Endometrial microvascular endothelial cells (primary cell): ENCODE measurements around the gene NCAM1. TPM values are rescaled to one million over a fixed set of nuclear protein-coding genes. Genes with fewer than 3 reads are reported as not detected.

Experiments
- in situ Hi-C: cut with HindIII; loops from 2 replicates; pipeline ENCODE4 v1.10.0; 2017; ENCODE audit warnings: low sequenced_read_pairs, low pct_unique_long_range_greater_than_20kb; ENCODE audit errors: inconsistent ontology term
- total RNA-seq: library from RNA; depleted of rRNA; stranded (reverse); fragments of >200 nt; gene quantifications from one replicate; pipeline ENCODE4 v1.2.3, GENCODE V29; 2015; ENCODE audit errors: inconsistent ontology term

NCAM1 gene
- total RNA-seq, 1 donor from 2014 or later = not detected

DNA sequence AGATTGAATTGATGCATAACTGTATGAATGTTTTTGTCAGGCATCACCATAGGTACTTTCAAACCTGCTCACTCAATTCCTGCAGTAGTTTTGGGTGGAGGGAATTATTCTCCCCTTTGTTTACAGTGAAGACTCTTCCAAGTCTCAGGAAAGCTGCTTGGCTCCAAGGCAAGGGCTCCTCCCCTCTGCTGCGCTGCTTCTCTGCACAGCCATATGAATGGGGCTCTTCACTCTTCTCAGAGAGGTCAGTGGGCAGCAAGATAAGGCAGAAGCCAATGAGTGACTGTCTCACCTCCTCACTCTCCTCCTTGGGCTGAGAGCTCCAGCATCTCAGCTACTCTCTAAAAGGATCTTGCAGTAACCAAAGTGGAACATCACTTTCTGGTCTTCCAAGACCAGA, 187.4 kb downstream of the NCAM1 start:
- in situ Hi-C loops = no loop called here

DNA sequence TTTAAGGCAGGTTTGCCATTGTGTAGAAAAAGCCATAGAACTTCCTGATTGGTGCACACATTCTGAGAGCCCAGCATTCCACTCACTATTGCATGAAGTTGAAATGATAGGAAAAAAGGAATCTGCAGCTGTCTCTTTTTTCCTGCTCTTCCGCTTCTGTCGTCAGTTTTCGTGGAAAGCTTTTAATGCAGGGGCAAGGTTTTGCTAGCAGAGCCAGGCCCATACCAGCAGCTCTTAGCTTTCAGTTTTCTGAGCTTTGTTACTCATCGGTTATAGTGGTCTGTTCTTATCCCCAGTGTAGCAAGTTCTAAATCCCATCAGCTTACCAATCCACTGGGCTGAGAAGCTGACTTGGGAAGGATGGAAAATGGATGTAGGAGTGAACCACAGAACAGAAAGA, 190.3 kb downstream of the NCAM1 start:
- in situ Hi-C loops = no loop called here

DNA sequence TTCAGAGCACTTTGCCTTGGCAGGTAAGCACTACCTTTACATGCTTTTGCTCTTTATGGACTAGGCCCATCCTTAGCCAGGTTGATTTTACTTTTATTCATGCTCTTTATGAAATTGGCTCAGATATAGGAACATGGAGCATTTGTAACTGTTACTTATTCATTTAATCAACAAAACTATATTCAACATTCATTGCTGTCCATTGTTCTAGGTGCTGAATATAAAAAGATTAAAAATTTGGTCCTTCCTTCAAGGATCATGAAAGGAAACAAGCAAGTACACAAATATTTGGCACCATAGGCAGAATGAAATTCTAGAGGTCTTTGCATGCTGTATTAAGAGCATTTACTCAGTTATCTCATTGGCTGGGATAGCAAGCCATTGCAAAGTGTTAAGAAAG, 191.3 kb downstream of the NCAM1 start:
- in situ Hi-C loops = no loop called here

DNA sequence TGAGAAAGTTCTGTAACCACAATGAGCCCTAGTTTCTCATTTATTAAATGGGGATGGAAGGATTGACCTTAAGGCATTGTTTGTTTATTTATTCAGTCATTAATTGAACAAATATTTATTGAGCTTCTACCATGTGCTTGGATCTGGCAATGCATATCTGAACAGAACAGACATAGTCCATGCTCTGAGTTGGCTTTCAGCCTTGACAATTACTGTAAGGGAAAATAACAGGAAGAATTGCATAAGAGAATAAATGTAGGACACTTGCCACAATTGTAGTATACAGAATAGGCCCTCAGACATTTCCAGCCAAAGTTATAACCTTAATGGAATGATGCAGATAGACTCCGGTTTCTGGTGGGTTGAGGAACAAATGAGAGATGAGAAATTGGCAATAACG, 192.6 kb downstream of the NCAM1 start:
- in situ Hi-C loops = no loop called here

DNA sequence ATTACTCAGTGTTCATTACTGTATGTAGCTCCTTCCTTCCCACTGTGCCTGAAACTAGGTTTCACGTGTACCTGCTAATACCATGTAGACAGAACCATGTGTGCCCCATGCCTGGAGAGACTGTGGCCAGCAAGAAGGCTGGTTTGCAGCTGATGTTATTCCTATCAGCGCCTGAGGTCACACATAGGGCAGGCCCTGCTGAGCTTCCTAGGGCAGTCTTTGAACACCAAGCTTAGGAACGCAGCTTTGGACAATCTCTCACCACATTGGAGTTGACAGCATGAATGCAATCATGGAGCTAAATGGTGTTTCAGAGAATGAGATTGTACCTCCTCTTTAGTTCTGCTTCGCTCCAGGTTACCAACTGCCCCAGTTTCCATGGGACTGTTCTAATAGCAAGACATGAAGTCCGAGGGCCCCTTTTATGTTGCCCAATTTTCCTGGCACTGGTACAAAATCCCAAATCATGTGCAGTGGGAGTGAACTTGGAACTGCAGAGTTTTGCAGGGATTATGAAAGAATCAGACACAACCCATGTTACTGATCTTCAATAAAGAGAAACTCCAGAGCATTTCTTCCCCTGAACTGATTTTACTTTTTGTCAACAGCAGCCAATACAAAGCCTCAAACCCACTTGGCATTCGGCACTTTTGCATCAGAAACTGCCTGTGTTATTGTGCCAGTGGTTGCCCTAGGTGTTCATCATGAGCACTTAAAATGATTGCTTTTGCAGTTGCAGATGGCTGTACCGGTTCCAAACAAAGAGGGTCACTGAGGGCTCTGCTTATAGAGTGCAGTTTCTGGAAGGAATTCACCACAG, 199.0 kb downstream of the NCAM1 start:
- in situ Hi-C loops = no loop called here

DNA sequence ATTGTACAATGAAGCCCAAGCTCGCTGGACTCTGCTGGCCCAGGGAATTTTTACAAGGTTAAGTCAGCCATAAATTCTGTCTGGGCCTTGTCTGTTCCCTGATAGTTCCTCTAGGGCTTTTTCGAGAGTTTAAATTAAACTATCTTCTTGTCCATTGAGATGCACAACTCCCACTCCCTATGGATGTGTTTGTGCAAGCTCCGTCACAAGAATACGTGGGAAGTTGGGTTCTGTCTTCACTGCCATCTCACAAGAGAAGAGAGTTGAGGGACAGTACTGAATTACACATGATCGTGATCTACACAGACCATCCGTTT, 199.5 kb downstream of the NCAM1 start:
- in situ Hi-C loops = no loop called here

DNA sequence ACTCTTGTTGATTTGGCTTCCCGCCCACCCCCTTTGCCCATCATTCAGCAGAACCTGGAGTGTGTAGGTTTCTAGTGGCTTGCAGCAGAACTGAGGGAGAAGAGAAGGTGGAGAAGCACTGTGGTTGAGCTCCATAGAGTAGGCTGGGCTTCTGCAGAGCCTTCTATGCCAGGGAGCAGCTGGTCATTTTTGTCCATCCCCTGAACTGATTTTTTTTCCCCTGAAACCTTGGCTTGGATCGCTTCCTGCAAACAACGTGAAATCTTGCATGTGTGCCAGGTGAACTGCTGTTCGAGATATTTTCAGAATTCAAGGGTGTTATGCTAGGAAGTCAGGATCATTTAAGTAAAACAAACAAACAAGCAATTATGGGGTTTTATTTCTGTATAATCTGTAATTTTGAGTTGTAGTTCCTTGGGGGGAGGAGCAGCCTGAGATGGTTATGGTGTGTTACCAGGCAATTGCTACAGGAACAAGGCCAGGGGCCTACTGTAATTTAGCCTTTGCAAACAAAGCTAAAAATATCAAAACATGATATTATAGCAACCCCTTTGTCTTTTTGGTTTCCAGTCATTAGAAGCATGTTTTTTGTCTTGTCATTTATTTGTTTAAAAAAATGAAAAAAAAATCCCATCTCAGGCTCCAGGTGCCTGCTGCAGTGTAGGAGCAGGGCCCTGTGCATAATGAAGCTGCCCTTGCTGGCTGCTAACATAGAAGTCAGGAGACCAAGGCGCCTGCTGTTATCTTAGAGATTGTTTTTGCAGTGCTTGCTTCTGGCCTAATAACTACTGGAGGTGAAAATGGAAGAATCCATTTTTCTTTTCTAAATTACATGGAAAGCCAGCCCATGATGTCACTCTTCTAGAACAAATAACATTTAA, 200.7 kb downstream of the NCAM1 start:
- in situ Hi-C loops = no loop called here

DNA sequence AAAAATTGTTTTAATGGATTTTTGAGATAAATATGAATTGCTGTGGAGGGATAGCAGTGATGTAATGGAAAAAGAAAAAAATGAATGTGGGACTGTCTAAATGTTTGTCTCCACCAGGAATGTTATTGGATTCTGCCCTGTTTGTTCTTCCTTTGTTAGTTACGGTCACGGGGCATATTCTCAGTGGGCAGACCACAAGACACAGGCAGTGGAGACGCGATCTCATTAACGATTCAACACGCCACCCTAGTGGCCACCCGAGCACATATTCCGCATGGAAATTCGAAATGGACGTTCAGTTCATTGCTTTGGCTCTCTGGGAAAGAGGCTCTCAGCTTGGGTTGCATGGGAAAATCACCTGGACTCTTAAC, 201.4 kb downstream of the NCAM1 start:
- in situ Hi-C loops = no loop called here

DNA sequence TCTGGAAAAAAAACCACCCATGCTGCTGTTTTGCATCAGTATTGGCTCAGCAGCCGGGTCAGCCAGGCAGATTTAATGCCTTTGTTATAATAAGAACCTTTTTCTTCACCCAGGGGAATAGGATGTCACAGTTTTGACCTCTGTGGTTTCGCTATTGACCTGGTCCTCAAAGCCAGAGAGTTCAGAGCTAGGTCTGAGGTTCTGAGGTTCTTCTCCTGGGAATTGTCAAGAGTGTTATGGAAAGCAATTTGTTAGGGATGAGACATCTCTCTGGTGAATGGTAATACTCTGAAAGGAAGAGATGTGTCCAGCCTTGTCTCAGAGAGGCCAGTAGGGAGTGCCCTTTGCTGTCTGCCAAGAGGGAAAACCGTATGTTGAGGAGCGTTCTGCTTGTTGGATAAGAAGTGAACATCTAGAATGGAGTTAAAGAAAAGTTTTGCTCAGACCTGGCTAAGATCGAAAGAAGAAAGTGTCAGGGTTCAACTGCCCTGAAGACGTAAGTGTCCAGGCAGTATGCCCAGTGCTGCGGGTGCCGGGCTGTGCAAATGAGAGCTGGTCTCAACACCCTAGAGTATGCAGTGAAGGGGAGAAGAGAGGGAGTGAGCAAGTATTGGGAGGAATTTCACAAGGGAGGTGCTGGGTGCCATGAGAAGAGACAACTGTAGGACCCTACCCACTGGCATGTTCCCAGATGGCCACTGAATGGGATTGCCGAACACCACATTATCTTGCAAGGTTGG, 202.2 kb downstream of the NCAM1 start:
- in situ Hi-C loops = no loop called here

DNA sequence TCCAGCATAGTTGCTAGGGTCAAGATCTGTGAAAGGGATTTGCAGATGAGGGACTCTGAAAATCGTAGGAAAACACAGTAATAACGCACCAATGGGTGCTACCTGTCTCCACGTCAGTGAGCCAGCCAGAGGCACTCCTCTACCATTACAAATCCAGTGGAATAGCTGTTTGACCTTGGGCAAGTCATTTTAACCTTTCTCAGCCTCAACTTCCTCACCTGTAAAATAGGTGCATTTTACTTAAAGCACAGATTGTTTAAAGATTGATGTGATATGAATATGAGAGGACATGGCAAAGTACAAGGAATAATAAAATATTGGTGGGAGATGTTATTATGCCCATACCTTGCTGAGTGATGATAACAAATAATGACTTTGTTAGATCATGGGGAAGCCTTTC, 205.1 kb downstream of the NCAM1 start:
- in situ Hi-C loops = no loop called here

DNA sequence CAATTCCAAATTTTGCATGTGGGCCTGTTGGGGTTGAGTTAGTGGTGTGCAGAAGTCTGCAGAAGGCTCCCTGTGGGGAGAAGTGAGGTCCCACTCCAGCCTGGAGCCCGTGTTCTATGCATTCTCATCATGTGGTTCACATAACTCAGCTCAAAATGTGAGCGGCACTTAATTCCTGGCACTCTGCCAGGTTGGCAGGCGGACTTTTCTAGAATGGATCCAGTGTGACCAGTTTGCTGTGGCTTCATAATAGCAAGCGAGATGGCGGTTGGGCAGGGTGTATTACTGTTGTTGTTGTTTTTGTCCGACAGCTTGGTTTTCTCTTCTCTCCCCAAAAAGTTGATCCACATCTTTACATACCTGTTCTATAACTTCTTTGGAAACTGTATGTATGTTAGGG, 206.4 kb downstream of the NCAM1 start:
- in situ Hi-C loops = no loop called here

DNA sequence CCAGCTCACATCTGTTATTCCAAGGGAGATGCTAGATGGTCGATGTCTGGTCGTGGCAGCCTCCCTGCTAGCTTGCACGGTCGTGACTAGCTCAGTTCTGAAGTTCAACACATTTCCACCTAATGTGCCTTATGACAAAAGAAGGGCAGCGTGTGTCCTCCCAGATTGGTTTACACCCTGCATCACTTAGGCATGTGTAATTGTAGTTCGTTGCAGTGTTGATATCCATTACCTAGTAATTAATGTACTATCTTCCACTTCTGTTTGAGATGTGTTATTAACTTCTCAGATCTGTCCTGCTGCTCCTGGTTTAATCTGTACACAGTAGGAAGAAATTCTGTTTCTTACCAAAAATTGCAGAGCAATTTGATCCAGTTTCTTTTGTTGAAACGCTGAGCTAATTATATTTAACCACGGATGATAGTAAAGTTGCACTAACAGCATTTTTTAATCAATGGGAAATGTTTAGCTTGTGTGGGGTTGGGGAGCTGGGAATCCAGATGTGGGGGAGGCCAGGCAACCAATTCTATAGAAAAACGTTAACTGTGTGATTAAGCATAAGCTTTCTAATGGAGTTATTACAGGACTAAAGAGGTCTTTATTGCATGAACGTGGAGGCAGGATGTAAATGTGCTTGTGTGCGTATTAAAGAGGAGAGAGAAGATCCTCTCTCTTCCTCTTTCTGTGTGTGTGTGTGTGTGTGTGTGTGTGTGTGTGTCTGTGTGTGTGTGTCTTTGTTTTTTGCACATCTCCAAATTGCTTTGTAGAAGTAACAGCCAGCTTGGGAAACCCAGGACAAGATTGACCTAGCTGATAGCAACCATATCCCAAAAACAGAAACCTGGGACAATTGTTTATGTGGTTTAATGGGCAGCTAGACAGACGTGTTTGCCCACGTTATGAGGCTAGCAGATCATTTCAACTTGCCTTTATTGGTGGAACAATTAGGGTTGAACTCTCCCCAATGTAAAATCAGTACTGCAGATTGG, 207.4 kb downstream of the NCAM1 start:
- in situ Hi-C loops = no loop called here

DNA sequence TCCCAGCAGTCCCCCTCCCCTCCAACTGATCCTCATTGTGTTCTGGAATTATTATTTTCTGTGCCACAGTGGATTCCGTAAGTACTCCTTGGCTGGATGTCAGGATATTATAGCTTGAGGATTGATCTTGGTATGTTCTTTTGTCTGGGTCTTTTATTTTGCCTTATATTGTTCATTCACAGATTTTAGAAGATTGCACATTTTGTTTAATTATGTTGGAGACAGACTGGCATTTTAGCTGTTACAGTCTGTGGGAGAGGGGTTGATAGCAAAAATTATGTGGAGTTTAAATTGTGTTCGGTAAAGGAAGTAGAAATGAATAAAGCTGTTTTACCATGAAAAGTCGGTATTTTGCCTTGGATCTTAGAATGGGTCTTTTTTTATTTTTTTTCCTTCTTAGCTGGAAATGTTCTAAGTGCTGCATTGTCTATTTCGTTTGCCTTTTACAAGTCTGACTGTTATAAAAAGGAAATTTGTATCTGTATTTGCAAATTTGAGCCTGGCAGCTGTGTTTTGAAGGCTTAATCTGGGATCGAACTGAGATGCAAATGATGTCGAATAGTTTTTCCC, 211.2 kb downstream of the NCAM1 start:
- in situ Hi-C loops = no loop called here

DNA sequence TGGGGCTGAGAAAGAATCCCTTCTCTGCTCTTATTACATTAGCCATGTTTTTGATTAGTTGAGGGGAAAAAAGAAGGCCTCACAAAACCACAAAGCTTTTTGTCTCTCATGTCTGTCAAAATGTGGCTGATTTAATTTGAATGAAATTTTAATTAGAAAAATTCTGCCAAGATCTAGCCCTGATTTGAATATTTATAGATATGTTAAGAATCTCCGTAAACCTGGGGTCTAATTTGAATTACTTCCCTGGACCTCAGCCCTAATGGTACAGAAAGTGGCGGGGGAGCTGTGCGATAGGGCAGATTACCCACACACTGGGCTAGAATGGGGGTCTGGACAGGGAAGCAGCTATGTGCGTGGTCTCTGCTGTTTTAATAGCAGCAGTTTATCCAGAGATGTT, 211.9 kb downstream of the NCAM1 start:
- in situ Hi-C loops = no loop called here

DNA sequence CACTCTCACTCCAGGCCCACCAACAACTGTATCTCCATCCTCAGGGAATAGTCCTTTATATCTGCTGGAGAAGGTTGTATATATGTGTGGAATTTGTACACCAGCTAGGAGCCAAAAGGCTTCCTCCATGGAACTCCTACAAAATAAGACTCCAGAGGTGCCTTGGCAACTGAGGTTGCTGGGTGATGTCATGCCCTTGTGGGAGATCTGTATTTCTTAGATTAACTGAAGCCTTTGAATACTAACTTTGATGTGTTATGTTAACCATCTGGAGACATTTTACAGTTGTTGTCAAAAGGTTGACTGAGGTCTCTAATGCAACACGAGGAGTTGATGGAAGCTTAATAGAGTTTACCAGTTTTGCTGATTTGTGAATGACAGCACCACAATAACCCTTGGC, 213.7 kb downstream of the NCAM1 start:
- in situ Hi-C loops = no loop called here

DNA sequence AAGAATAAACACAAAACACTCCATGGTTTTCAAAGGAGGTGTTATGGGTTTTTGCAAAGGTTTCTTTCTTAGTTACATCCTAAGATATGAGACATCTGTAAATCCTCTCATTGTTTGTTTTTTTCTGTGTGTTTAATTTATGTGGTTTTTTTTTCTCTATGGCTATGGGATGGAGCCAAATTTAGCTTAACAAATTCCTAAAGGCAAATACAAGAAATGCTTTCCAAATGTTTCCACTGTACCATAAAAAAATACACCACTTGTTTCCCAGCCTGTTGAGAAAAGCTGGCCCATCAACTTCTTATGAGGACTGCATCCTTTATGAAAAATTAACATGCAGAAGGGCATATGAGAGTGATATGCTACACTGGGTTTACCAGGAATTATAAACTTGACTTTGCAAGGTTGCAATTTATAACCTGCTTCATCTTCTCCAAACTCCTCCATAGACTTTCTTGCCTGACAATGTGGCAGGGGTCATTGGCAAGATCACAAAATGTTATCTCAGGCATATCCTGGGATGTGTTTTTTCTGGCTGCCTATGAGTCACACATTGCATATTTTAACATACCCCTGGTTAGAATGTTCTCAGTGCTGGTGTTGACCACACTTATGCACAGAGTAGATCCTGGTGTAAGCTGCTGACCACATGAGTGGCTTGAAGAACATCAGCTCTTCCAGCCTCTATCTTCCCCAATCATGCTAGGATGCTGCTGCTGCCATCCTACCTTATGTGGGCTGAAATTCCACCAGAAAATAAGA, 215.6 kb downstream of the NCAM1 start:
- in situ Hi-C loops = no loop called here

DNA sequence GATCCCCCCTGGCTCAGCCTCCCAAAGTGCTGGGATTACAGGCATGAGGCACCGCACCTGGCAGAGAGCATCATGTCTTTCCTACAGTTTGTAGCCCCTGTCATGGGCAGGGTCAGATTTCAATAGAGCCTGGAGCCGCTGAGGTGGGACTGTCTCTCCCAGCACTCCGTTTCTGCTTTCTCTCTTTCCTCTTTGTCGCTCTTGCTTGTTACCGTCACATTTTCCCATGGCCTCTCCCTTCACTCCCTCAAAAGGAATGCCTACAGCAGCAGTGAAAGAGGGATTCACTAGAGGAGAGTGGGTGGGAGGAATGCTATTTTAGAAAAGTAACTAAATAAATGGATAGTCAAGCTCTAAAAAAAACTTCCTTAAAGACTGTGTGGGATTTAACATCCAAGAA, 216.5 kb downstream of the NCAM1 start:
- in situ Hi-C loops = no loop called here
